GM23338 (cell line): ENCODE data around the gene FIGNL1. TPM values are rescaled to one million over a fixed set of nuclear protein-coding genes. Genes with fewer than 3 reads are reported as not detected.

Experiments used
- ATAC-seq: fragments of 200-7000 bp; cut with Tn5 transposase; 3 replicates; pipeline ENCODE4 v1.9.1; 2020
- DNase-seq: peaks from one replicate; pipeline ENCODE4 v3.0.0-alpha.2; 2015; ENCODE audit warnings: low spot score
- H2AFZ ChIP-seq: fragments of 200-600 bp; sonication (generic); 2 replicates; pipeline ENCODE4 v1.8.0; 2016; ENCODE audit warnings: antibody characterized with exemption, mild to moderate bottlenecking, moderate library complexity
- H3F3A ChIP-seq: fragments of 200-600 bp; sonication (generic); replicated peaks from 2 replicates; pipeline ENCODE4 v1.8.0; 2017; ENCODE audit warnings: antibody characterized with exemption, mixed run types, low read depth
- H3K27ac ChIP-seq: fragments of 200-600 bp; sonication (generic); 2 replicates; pipeline ENCODE4 v1.6.1; 2016; ENCODE audit warnings: low read depth
- H3K27me3 ChIP-seq: fragments of 200-600 bp; sonication (generic); 2 replicates; pipeline ENCODE4 v1.8.0; 2016; ENCODE audit warnings: mild to moderate bottlenecking, mixed run types, moderate library complexity; ENCODE audit not compliant: insufficient read depth
- H3K36me3 ChIP-seq: fragments of 200-600 bp; sonication (generic); 2 replicates; pipeline ENCODE4 v1.8.0; 2016; ENCODE audit warnings: mild to moderate bottlenecking; ENCODE audit not compliant: insufficient read depth
- H3K4me1 ChIP-seq: fragments of 200-600 bp; sonication (generic); 2 replicates; pipeline ENCODE4 v1.8.0; 2016; ENCODE audit warnings: mild to moderate bottlenecking, moderate library complexity; ENCODE audit not compliant: insufficient read depth
- H3K4me2 ChIP-seq: fragments of 200-600 bp; sonication (generic); 2 replicates; pipeline ENCODE4 v1.7.1; 2017; ENCODE audit warnings: mixed run types
- H3K4me3 ChIP-seq: fragments of 200-600 bp; sonication (generic); 2 replicates; pipeline ENCODE4 v1.6.1; 2016; ENCODE audit warnings: mixed run types
- H3K79me2 ChIP-seq: fragments of 200-600 bp; sonication (generic); replicated peaks from 2 replicates; pipeline ENCODE4 v1.8.0; 2017; ENCODE audit warnings: mild to moderate bottlenecking; ENCODE audit not compliant: insufficient read depth
- H3K9me2 ChIP-seq: fragments of 200-600 bp; sonication (generic); 2 replicates; pipeline ENCODE4 v1.8.0; 2017; ENCODE audit not compliant: insufficient read depth
- H4K20me1 ChIP-seq: fragments of 200-600 bp; sonication (generic); replicated peaks from 2 replicates; pipeline ENCODE4 v1.8.0; 2017; ENCODE audit warnings: mild to moderate bottlenecking; ENCODE audit not compliant: insufficient read depth
- H3K27ac Mint-ChIP-seq: 2 replicates; pipeline ENCODE4 v1.8.0; 2020; ENCODE audit warnings: inconsistent platforms, mild to moderate bottlenecking, moderate library complexity, mixed read lengths
- H3K27me3 Mint-ChIP-seq: 3 replicates; pipeline ENCODE4 v1.8.0; 2022; ENCODE audit warnings: low read depth, mild to moderate bottlenecking, moderate library complexity, mixed read lengths, inconsistent platforms; ENCODE audit not compliant: insufficient read depth, poor library complexity
- H3K36me3 Mint-ChIP-seq: 3 replicates; pipeline ENCODE4 v1.8.0; 2021; ENCODE audit warnings: low read depth, mild to moderate bottlenecking, inconsistent platforms, moderate library complexity, mixed read lengths
- H3K4me1 Mint-ChIP-seq: 3 replicates; pipeline ENCODE4 v1.8.0; 2020; ENCODE audit warnings: mild to moderate bottlenecking, inconsistent platforms, mixed read lengths
- H3K4me3 Mint-ChIP-seq: 3 replicates; pipeline ENCODE4 v1.8.0; 2021; ENCODE audit warnings: moderate library complexity, mild to moderate bottlenecking, inconsistent platforms, mixed read lengths
- H3K9me3 Mint-ChIP-seq: 3 replicates; pipeline ENCODE4 v1.8.0; 2020; ENCODE audit warnings: moderate library complexity, mild to moderate bottlenecking, inconsistent platforms, mixed read lengths
- CREB1 ChIP-seq: fragments of 250-450 bp; sonication (Bioruptor Pico); IDR thresholded peaks from 2 replicates; pipeline ENCODE4 v1.5.0; 2020; ENCODE audit warnings: low read depth, mild to moderate bottlenecking, moderate library complexity
- CTCF ChIP-seq, 2 experiments: fragments of 200-600 bp in 1 of 2; sonication (generic) in 1 of 2; conservative IDR thresholded peaks; 2 replicates each; pipeline versions ENCODE4 v1.5.1 to v1.6.1; 2016 to 2017; ENCODE audit warnings: antibody characterized with exemption in 2 of 2, low read depth in 2 of 2, mild to moderate bottlenecking in 2 of 2, moderate library complexity in 1 of 2
- ETS1 ChIP-seq: IDR thresholded peaks from 2 replicates; pipeline ENCODE4 v1.6.1; 2016; ENCODE audit warnings: antibody characterized with exemption
- EZH2phosphoT487 ChIP-seq: fragments of 200-600 bp; sonication (generic); IDR thresholded peaks from one replicate; pipeline ENCODE4 v1.8.1; 2018; ENCODE audit warnings: antibody characterized with exemption; ENCODE audit not compliant: unreplicated experiment
- JUNB ChIP-seq: IDR thresholded peaks from one replicate; pipeline ENCODE4 v1.6.1; 2016; ENCODE audit warnings: antibody characterized with exemption; ENCODE audit not compliant: unreplicated experiment
- NANOG ChIP-seq: IDR thresholded peaks from 2 replicates; pipeline ENCODE4 v1.6.1; 2016; ENCODE audit warnings: antibody characterized with exemption, borderline replicate concordance
- POLR2AphosphoS5 ChIP-seq: IDR thresholded peaks from 2 replicates; pipeline ENCODE4 v1.6.1; 2016; ENCODE audit warnings: antibody characterized with exemption, low read depth
- REST ChIP-seq: IDR thresholded peaks from one replicate; pipeline ENCODE4 v1.6.1; 2018; ENCODE audit warnings: antibody characterized with exemption; ENCODE audit not compliant: unreplicated experiment
- STAT1 ChIP-seq: IDR thresholded peaks from one replicate; pipeline ENCODE4 v1.6.1; 2016; ENCODE audit warnings: antibody characterized with exemption; ENCODE audit not compliant: unreplicated experiment
- ZNF114 ChIP-seq: fragments of 250-450 bp; sonication (Bioruptor Pico); IDR thresholded peaks from 2 replicates; pipeline ENCODE4 v1.5.0; 2020; ENCODE audit warnings: mild to moderate bottlenecking, moderate library complexity
- ZNF331 ChIP-seq: fragments of 250-450 bp; sonication (Bioruptor Pico); IDR thresholded peaks from 2 replicates; pipeline ENCODE4 v1.5.0; 2020; ENCODE audit warnings: low read depth, mild to moderate bottlenecking, moderate library complexity
- ZNF462 ChIP-seq: fragments of 250-450 bp; sonication (Bioruptor Pico); IDR thresholded peaks from 2 replicates; pipeline ENCODE4 v1.5.0; 2020; ENCODE audit warnings: mild to moderate bottlenecking, moderate library complexity
- polyA plus RNA-seq: library from polyadenylated mRNA; unstranded; fragments of >200 nt; fragmentation: Nextera tagmentation; extraction: Ambion mirVana; gene quantifications from 2 replicates; pipeline ENCODE4 v1.2.1, GENCODE V29; 2016
- total RNA-seq: library from RNA; depleted of rRNA; stranded (reverse); fragments of >200 nt; shearing (Covaris generic); gene quantifications from 2 replicates; pipeline ENCODE4 v1.2.3, GENCODE V29; 2014

FIGNL1 gene
- total and polyA plus RNA-seq, 2 experiments from 2014 or later, result 6.6 to 24.9 TPM

- no peak overlapping the region for H3K27ac ChIP-seq
- H3F3A ChIP-seq, result no peaks in the 10 kb centered on the region
- peaks cover 6% of the 10 kb centered on the region; the same call in 2 of the 3 replicates for H3K4me1 Mint-ChIP-seq
- no peaks in the 10 kb centered on the region; the same call in 1 of the 2 replicates for H3K9me2 ChIP-seq
- H3K4me3 ChIP-seq, result no peak overlapping the region
- no peaks in the 10 kb centered on the region for H3K36me3 Mint-ChIP-seq
- H3K27me3 Mint-ChIP-seq, result peaks cover 6% of the 10 kb centered on the region
- H3K9me3 Mint-ChIP-seq, result no peaks in the 10 kb centered on the region
- H3K4me3 Mint-ChIP-seq, result no peak overlapping the region
- TF ChIP-seq POLR2AphosphoS5 (no peak), NANOG (no peak), ZNF114 (CRISPR knock-in tag) (no peak), REST (no peak), ETS1 (no peak), ZNF331 (CRISPR knock-in tag) (no peak), JUNB (no peak), ZNF462 (CRISPR knock-in tag) (no peak), STAT1 (no peak), CREB1 (CRISPR knock-in tag) (no peak), EZH2phosphoT487 (no peak), CTCF (conservative IDR thresholded peaks at IDR 0.05; ENCODE audit: low read depth in 2 of 2) (no peak)
- ATAC-seq, result no peak
- no peaks in the 10 kb centered on the region for H3K27me3 ChIP-seq
- no peak overlapping the region for H3K27ac Mint-ChIP-seq
- H3K79me2 ChIP-seq, result no peaks in the 10 kb centered on the region
- H4K20me1 ChIP-seq, result no peaks in the 10 kb centered on the region
- no peak overlapping the region for H3K4me2 ChIP-seq
- no peaks in the 10 kb centered on the region for H3K36me3 ChIP-seq
- no peak for DNase-seq
- peak overlapping the region; percentile 56; the same call in 1 of the 2 replicates for H2AFZ ChIP-seq
- H3K4me1 ChIP-seq, result no peaks in the 10 kb centered on the region; the same call in 1 of the 2 replicates
Observed at GRCh38 chr7:50412973-50413372, 37.2 kb downstream of the FIGNL1 start.
